HG03457 (cell line): Measurements from ENCODE around the gene SCAF8.

Experiments
- ATAC-seq: cut with Tn5 transposase; IDR thresholded peaks from one replicate; pipeline ENCODE4 v1.9.1; 2021; ENCODE audit warnings: moderate number of reproducible peaks; ENCODE audit not compliant: unreplicated experiment

SCAF8 gene

DNA sequence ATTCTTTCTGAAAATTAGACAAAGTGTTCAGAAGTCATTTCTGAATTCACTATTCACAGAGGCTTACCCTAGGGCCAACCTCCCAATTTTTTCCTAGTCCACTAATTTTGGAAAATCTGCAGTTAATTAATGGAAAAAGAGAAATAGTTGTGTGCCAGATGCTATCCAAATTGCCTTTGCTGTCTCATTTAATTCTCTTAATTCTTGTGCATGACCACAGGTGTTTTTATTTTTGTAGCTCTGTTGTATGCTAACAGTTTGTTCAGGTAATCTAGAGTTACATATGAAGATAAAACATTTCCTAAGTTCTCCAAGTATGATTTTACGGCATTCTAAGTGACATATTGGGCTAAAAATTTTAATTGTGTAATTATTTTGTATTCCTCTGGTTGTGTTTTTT is 96.8 kb downstream of the SCAF8 start:
- ATAC-seq = no peak

DNA sequence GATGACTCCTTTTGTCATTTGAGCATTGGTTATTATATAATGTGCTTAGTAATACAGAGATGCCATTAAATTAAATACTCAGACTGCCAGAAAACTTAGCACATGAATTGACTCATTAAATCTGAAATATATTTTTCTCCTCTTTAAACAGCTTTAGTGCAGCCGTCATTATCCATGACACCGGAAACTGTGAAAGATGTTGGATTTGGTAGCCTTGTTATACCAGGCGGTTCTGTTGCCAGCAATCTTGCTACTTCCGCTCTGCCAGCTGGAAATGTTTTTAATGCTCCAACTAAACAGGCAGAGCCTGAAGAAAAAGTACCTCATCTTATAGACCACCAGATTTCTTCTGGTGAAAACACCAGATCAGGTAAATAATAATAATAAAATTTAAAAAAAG is 97.6 kb downstream of the SCAF8 start:
- no peak for ATAC-seq

DNA sequence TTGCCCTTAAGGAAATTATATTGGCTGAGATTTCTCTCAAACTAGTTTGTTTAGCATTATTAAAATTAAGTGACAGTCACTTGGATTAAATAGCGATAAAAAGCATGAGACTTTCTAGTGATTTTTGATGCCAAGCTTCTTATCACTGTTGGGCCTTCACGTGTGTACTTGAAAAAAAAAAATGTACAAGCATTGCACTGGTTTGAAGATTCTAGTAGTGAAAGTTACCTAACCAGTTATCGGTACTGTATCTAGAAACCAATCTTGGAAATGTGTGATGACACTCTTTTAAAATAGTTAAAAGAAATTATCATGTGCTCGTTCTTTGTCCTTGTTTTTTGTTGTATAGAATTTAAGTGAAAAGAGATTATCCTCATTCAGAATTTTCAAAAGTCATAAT is 102.1 kb downstream of the SCAF8 start:
- no peak for ATAC-seq

DNA sequence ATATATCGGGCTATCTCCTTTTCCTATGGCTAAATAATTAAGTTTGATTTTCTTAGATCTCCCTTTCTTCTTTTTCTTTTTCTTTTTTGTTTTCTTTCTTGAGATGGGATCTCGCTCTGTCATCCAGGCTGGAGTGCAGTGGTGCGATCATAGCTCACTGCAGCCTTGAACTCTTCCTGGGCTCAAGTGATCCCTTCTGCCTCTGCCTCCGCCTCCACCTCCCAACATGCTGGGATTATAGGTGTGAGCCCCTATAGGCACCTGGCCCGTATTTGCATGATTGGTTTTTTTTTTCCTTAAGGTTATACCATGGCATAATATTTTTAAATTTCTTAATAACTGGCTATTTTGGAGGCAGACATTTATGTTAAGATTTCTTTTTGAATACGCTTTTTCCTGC is 106.3 kb downstream of the SCAF8 start:
- ATAC-seq = no peak

DNA sequence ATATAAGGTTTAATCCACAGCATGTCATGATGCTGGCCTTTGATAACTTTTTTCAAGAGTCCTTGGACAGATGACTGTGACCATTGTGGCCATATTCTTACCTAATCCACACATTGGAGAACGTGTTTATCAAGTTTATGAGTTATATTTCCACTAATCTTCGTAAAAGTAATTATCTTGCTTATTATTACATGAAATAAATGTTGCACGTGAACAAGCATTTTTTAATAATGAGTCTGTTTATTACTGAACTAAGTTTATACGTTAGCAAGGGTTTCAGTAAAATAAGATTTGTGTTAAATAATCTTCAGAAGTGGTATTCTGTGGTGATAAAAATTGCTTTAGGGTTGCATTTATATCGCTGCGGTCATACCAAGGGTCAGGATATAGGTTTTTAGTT is 107.1 kb downstream of the SCAF8 start:
- no peak for ATAC-seq

DNA sequence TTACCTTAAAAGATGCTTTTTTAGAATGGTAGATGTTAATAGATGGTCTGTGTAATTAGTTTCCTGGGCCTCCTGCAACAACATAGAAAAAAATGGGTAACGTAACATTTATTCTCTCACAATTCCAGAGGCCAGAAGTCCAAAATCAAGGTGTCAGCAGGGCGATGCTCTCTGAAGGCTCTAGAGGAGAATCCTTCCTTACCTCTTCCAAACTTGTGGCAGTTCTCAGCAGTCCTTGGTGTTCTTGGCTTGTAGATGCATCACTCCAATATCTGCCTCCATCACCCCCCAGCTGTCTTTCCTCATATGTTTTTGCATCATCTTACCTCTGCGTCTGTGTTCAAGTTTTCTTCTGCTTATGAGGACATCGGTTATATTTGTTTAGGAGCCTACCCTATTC is 107.9 kb downstream of the SCAF8 start:
- no peak for ATAC-seq

DNA sequence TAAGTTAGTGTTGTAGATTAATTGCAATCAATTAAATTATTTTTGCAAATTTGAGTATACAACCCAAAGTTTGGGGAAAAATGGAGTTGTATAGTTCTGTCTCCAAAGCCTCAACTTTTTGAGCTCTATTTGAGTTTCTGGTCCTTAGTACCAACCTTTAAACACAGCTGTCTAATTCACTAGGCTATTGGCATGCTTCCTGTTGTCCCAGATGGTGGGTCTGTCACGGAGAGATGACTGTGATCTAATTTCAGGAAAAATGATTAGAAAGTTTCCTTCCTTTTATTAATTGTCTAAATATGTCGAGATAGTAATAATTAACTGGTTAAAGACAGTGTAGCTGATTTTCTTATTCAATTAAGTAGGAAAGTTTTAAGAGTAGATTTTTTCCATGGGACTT is 109.6 kb downstream of the SCAF8 start:
- no peak for ATAC-seq

DNA sequence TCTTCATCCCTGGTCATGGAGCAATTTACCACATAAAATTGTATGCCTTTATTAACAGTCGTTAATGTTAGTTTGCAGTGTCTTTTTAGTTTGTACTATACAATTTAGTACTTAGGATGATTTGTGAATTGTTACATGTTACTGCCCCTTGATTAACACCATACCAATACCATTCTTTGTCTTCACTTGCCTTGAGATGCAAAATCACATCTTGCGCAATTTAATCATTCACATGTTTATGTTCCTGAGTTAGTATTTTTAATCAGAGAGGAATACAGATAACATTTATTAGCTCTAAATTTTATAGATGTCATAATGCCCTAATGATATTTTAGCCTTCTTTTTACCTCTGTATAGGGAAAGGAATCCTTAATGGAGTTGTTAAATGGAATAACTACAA is 114.1 kb downstream of the SCAF8 start:
- no peak for ATAC-seq

DNA sequence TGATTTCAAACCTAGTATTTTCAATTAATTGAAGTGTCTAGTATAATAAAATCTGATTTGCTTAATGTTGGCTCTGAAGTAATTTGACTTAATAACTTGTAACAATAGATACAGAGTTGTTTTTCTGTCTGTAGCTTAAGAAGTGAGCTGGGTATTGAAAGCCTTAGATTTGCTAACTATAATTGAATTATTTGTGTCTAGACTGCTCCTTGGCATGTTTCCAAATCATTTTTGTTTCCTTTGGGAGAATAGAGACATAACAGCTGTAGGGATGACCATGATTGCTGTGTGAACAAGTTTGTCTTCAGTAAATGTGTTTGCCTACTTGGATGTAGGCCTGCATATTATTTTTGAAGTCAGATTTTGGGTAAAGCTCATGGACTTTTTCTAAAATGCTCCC is 115.4 kb downstream of the SCAF8 start:
- ATAC-seq = no peak

DNA sequence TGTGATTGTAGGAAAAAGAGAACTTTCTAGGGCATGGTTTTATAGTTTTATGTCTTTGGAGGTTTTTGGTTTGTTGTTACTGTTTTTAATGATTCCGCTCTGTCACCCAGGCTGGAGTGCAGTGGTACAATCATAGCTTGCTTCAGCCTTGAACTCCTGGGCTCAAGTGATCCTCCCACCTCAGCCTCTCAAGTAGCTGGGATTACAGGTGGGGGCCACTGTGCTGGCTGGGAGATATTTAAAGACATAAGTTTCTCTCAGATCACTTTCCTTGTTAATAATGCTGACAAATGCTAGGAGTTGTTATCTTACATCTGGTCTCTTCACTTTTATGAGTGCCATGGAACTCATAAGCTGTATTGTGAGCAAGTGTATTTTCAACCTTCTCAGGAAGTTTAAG is 116.3 kb downstream of the SCAF8 start:
- no peak for ATAC-seq

DNA sequence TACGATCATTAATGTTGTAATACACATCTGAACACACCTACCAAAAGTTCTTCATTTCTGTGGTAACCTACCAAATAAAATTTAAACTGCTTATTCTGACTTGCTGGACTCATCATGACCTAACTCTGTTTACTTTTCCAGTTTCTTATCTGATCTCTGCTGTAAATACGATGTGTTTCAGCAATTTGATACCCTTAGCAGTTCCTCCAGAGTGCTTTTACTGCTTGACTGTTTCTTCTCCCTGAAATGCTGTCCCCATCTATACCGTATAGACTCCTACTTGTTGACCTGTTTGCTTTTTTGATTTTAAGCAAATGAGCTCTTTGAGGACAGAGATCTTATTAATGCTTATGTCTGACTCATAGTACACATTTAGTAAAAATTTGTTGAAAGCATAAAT is 119.5 kb downstream of the SCAF8 start:
- ATAC-seq = no peak

DNA sequence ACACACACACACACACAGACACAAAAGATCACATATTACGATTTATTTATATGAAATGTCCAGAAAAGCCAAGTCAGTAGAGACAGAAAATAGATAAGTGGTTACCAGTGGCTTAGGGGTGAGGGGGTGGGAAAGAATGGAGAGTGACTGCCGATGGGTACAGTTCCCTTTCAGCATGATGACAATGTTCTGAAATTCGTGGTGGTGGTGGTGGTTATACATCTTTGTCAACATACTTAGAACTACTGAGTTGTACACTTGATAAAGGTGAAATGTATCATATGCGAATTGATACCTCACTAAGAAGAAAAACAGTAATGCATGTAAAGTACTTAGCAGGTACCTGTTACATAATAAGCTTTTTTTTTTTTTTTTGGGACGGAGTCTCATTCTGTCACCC is 124.3 kb downstream of the SCAF8 start:
- no peak for ATAC-seq

DNA sequence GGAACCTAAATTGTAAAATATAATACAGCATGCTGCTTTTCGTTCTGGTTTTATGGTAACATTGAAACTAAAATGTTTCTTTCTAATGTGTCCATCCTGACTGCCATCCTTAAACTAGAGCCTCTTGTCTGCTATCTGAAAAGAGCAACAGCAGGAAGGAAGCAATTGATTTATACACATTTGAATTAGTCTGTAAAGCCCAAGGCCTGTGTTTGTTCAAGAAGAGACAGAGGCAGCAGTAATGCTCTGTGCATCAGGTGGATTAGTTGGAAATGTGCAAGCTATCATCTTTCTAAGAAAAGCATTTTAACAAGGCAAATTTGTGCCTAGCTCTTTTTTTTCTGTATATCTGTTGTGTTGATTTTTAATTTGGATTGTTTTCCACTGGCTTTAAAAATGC is 128.6 kb downstream of the SCAF8 start:
- no peak for ATAC-seq

DNA sequence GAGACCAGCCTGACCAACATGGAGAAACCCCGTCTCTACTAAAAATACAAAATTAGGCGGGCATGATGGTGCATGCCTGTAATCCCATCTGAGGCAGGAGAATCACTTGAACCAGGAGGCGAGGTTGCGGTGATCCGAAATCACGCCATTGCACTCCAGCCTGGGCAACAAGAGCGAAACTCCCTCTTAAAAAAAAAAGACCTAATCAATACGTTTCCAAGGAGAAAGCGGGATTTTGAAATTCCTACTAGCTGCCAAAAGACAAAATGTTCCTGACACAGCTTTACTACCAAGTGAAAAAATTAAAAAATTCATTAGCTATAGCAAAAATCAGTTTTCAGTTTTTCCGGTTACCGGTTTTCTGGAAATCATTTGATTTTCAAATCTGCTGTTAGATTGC is 129.3 kb downstream of the SCAF8 start:
- ATAC-seq = no peak

DNA sequence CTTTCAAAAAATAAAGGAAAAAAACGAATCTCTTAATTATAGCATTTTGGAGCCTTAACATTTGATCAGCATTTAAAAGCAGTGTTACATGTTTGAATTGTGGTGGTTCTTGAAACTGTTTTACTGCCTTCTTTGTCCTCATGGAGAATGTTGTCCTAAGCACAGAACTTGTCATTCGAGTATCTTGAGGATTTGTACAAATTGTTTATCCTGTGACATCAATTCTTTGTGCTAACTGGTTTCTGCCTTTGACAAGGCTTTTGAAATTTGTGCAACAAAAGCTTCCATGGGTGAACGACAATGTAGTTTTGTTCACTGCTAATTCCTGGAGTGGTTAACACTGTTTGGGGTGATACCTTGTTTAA is 130.8 kb downstream of the SCAF8 start:
- ATAC-seq = no peak

DNA sequence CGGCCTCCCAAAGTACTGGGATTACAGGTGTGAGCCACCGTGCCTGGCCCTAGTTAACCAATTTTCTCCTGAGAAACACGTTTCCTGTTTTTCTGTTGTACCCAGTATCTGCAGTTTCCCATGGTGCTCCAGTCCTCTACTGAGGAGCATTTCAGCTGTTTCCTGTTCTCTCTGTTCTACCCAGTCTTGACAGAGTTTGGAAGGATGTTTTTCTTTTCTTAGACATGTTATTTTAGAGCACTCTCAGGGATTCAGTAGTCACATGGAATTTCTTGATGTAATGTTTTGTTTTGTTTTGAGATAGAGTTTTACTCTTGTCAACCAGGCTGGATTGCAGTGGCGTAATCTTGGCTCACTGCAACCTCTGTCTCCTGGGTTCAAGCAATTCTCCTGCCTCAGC is 132.1 kb downstream of the SCAF8 start:
- no peak for ATAC-seq

DNA sequence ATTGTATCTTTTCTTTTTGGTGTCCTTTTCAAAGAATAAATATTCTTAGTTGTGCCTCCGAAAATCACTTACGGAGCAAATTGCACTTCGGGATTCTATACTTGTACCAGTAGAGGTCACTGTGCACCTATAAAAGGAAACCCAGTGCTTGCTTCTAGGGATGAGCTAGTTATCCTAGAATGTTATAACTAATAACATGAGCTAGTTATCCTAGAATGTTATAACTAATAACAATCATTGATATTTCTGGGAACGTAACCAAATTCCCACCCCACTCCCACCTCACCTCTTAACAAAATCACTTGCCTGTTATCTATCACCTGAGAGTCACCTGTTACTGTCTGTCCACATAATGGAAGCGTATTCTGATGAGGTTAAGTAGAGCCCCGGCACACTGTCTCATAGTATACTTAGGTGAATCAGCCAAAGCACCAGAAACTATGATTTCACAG is 135.0 kb downstream of the SCAF8 start:
- ATAC-seq = no peak

DNA sequence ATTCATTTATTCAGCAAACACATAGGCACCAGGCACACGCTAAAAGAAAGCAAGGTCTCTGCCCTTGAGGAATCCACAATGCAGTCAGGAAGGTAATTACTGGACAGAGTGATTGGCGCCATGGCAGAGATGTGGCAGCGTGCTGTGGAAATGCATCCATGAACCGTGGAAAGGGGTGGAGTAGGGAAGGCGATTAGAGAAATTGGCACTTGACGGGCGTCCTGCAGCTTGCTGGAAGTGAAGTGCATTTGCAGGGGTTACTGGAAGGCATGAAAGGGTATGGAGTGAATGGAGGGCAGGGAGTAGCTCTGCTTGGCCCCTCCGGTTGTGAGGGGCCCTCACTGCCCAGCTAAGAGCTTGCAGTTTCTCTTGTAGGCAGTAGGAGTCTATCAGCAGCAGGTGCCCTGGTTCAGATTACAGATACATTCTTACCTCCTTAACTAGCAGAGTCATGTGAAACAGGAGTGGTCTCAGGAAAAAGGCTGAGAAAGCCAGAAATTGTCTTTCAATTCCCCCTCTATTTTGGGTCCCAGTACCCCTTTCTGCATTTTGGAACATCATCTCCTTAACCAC is 139.4 kb downstream of the SCAF8 start:
- ATAC-seq = no peak

DNA sequence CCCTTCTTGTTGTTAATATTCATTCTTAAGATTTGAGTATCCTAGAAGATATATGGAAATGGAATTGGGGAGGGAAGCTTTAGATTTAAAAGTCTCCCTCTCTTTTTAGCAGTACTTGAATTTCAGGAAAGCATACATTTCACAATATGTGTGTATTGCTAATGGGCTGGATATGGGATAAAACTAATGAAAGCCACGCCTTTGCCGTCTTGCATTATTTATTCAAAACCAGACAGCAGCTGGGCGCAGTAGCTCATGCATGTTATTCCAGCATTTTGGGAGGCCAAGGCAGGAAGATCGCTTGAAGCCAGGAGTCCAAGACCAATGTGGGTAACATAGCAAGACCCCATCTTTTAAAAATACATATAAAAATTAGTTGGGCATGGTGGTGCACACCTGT is 140.3 kb downstream of the SCAF8 start:
- ATAC-seq = no peak

DNA sequence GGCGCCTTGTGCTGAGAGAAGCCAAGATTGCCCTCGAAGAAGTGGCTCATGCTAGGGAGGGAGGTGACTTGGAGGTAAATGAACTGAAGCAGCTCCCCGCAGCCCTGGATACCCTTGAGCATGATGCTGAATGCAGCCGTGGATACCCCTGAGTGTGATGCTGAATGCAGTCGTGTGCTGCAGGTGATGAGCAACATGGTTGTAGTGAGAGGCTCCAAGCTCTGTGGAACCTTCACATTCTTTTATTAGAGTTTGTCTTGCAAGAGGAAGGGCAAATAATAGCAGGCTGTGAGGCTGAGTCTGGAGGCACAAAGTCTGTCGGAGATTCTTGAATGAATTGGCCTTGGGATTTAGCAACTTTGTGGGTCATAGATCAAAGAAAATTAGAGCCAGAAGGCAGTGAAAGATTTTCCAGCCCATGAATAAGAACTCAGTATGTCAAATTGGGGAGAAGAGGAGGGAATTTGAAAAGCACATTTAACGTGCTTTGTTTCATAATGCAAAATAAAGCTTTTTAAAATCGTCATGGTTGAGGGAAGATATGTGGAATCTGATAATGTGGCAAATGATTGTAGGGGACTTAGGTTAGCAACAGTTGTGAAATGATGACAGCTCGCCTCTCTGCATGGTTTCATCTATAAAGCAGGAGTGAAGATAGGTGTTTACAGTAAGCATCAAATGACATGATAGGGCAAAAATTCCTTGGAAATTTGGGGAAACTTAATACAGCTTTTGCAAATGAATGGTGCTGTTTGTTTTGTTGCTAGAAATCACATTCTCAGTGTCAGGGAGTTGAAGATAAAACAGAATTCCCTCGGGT is 141.8 kb downstream of the SCAF8 start:
- ATAC-seq = no peak

DNA sequence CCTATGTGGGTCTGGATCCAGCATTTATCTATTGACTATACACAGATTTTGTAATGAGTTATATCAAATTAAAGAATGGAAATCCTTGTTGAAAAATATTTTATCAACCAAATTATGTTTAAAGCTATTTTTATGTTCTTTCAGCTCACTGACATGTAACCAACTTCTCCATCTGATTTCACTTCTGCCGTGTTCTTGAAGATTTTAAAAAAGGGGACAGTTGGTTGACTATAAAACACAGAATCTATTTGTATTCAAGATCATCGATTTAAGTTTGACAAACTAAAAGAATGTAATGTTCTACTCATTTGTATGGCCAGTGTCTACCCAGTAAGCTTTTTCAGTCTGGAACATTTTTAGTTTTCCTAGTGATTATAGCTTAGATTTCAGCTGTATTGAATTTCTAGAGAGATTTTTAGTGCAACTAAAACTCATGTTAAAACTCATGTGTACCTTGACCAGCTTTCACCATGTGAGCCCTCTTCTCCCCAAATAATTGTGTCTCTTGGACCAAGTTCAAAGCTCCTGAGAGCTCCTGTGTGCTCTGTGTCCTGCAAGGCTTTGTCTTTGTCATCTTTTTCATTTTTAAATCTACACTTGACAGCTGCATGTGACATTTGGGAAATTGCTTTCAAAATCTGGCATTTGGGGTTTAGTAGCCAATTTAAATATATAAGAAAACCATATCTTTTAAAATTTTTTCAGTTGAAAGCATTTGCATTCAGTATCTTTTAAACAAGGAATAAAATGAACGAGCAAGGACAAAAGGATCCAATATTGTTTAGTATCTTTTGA is 143.5 kb downstream of the SCAF8 start:
- no peak for ATAC-seq

DNA sequence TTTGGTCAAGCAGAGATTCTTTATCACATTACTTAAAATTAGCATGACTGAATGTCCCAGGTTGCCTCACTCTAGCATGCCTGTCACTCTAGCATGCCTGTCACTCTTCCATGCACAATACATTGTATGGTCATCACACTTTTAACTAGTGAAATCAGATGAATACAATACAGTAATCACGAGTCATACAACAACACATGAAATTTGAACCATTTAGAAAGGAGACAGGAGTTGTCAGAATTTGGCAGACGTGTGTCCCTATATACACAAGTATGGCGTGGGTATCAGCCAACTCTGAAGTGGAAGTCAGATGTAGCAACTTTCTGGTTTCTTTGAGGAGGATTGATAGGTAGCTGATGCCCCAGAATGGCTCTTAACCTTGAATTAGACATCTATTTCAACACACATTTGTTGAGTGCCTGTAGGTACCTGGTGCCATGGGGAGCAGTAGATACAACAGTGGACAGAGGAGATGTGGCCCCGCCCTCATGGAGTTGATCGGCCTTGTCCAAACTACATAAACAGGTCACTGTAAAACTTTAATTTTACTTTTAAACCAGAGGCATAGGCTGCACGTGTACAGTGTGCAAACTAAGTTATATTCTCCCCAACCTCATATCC is 145.8 kb downstream of the SCAF8 start:
- ATAC-seq = no peak
